H1 (cell line): ENCODE data around the gene ENPP1.

Experiments used
- CHD1 ChIP-seq: IDR thresholded peaks from 2 replicates; pipeline ENCODE4 v1.6.1; 2012; ENCODE audit warnings: low read depth, low read length, improper control_type of control experiment
- EZH2 ChIP-seq: fragments of 200-600 bp; sonication (generic); IDR thresholded peaks from 2 replicates; pipeline ENCODE4 v1.7.1; 2012; ENCODE audit warnings: low read depth, mild to moderate bottlenecking, moderate library complexity, low read length, inconsistent platforms; ENCODE audit not compliant: severe bottlenecking
- GABPA ChIP-seq: IDR thresholded peaks from 2 replicates; pipeline ENCODE4 v1.6.1; 2011; ENCODE audit warnings: mild to moderate bottlenecking, low read length, moderate library complexity, borderline replicate concordance; ENCODE audit not compliant: insufficient read depth
- HDAC6 ChIP-seq: IDR thresholded peaks from one replicate; pipeline ENCODE4 v1.7.1; 2012; ENCODE audit warnings: low read depth, mild to moderate bottlenecking, inconsistent platforms, low read length, moderate library complexity
- KDM1A ChIP-seq: fragments of 200-600, 300-600 bp; sonication (generic); IDR thresholded peaks from 2 replicates; pipeline ENCODE4 v1.7.1; 2016; ENCODE audit warnings: mild to moderate bottlenecking, low read length, borderline replicate concordance
- MAFK ChIP-seq: IDR thresholded peaks from 2 replicates; pipeline ENCODE4 v1.6.1; 2012; ENCODE audit warnings: low read depth, mild to moderate bottlenecking, improper control_type of control experiment, low read length
- NRF1 ChIP-seq: IDR thresholded peaks from 2 replicates; pipeline ENCODE4 v1.6.1; 2011; ENCODE audit warnings: mild to moderate bottlenecking, low read depth, low read length, improper control_type of control experiment
- POLR2A ChIP-seq, 2 experiments: IDR thresholded peaks; 1 replicate in 1 of 2; 2 replicates in 1 of 2; pipeline ENCODE4 v1.6.1; 2011; ENCODE audit warnings: low read depth in 2 of 2, low read length in 2 of 2, mild to moderate bottlenecking in 2 of 2; ENCODE audit errors: control extremely low read depth in 1 of 2
- POLR2AphosphoS5 ChIP-seq: IDR thresholded peaks from 2 replicates; pipeline ENCODE4 v1.6.1; 2011; ENCODE audit warnings: low read depth, low read length
- RFX5 ChIP-seq: IDR thresholded peaks from 2 replicates; pipeline ENCODE4 v1.6.1; 2011; ENCODE audit warnings: low read depth, low read length, improper control_type of control experiment, borderline replicate concordance
- SP1 ChIP-seq: IDR thresholded peaks from 2 replicates; pipeline ENCODE4 v1.6.1; 2011; ENCODE audit warnings: low read depth, low read length
- TAF1 ChIP-seq: IDR thresholded peaks from 2 replicates; pipeline ENCODE4 v1.6.1; 2011; ENCODE audit warnings: mild to moderate bottlenecking, low read depth, low read length
- TAF7 ChIP-seq: optimal IDR thresholded peaks from 2 replicates; pipeline ENCODE3; 2011; ENCODE audit warnings: low read depth, mild to moderate bottlenecking, inconsistent platforms, low read length, moderate library complexity, borderline replicate concordance
- TF ChIP-seq, protein P1 (sequence below), 3 experiments: IDR thresholded peaks; 1 replicate in 2 of 3; 2 replicates in 1 of 3; pipeline versions ENCODE4 v1.5.1 to v1.6.1; 2011; ENCODE audit warnings: low read length in 3 of 3, mild to moderate bottlenecking in 3 of 3, inconsistent platforms in 2 of 3, low read depth in 1 of 3, moderate library complexity in 1 of 3; ENCODE audit not compliant: insufficient read depth in 1 of 3; ENCODE audit errors: control extremely low read depth in 1 of 3

DNA sequence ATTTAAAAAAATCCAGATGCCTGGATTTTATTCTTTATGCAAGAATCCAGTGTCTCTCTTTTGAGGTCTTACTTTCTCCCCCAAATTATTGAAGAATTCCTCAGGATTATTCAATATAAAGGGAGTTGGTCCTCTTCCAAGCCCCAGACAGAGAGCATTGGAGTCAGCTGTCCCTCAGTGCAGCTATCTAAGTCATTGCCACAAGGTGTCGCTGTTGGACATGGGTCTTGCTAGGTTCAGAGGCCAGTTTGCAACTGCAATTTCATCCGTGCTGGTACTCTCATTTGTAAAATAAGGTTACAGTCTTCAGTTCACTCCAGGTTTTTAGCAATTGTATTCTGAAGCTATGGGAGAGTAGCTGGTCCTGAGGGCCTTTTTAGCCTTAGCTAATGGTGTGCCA lies 115.5 kb downstream of the ENPP1 start:
- TF ChIP-seq SP1 (no peak), EZH2 (no peak), KDM1A (no peak), TAF1 (no peak), NRF1 (no peak), CHD1 (no peak), TAF7 (no peak), POLR2A (IDR thresholded peaks at IDR 0.05; ENCODE audit: control extremely low read depth in 1 of 2, low read depth in 2 of 2, low read length in 2 of 2) (no peak), POLR2AphosphoS5 (peak; percentile 41; the same call in 1 of the 2 replicates), MAFK (no peak), GABPA (no peak), HDAC6 (no peak), RFX5 (no peak)
- TF ChIP-seq, protein P1, sequence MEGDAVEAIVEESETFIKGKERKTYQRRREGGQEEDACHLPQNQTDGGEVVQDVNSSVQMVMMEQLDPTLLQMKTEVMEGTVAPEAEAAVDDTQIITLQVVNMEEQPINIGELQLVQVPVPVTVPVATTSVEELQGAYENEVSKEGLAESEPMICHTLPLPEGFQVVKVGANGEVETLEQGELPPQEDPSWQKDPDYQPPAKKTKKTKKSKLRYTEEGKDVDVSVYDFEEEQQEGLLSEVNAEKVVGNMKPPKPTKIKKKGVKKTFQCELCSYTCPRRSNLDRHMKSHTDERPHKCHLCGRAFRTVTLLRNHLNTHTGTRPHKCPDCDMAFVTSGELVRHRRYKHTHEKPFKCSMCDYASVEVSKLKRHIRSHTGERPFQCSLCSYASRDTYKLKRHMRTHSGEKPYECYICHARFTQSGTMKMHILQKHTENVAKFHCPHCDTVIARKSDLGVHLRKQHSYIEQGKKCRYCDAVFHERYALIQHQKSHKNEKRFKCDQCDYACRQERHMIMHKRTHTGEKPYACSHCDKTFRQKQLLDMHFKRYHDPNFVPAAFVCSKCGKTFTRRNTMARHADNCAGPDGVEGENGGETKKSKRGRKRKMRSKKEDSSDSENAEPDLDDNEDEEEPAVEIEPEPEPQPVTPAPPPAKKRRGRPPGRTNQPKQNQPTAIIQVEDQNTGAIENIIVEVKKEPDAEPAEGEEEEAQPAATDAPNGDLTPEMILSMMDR (IDR thresholded peaks at IDR 0.05; ENCODE audit: control extremely low read depth in 1 of 3, insufficient read depth in 1 of 3, low read depth in 1 of 3, low read length in 3 of 3): peak; percentile 83 to 95 (median 88)
